Common myeloid progenitor, CD34-positive (primary cell): ENCODE results near the gene EPHA3.

Source experiments
- CTCF ChIA-PET: fragments of 350-600 bp; sonication (Branson Sonifier 250); formaldehyde crosslinking; loops from one replicate; lab custom pipeline; 2021; ENCODE audit warnings: antibody characterized with exemption; lab: Charles Lee
- POLR2A ChIA-PET: fragments of 350-600 bp; sonication (Branson Sonifier 250); formaldehyde crosslinking; loops from one replicate; lab custom pipeline; 2021; ENCODE audit warnings: antibody characterized with exemption; lab: Charles Lee
- DNase-seq, 3 donors: peaks; one replicate each; pipeline versions ENCODE4 v3.0.0 to v3.0.0-alpha.2; 2013
- H3K27ac ChIP-seq, 2 experiments: 1 replicate in 1 of 2; 2 replicates in 1 of 2; pipeline ENCODE4 v1.7.0; 2013; ENCODE audit warnings: inconsistent platforms in 2 of 2, low read length in 2 of 2, mild to moderate bottlenecking in 2 of 2, low read depth in 1 of 2, moderate library complexity in 1 of 2; ENCODE audit not compliant: severe bottlenecking in 2 of 2, insufficient read depth in 1 of 2, poor library complexity in 1 of 2
- H3K27me3 ChIP-seq, 5 experiments: replicated peaks in 2 of 5; 1 replicate in 3 of 5; 2 replicates in 2 of 5; pipeline versions ENCODE4 v1.6.1 to v1.7.0; 2013; ENCODE audit warnings: low read length in 4 of 5, mild to moderate bottlenecking in 2 of 5, moderate library complexity in 2 of 5, inconsistent platforms in 1 of 5; ENCODE audit not compliant: insufficient read depth in 5 of 5, control insufficient read depth in 4 of 5
- H3K36me3 ChIP-seq, 4 experiments: 1 replicate in 2 of 4; 2 replicates in 2 of 4; pipeline versions ENCODE4 v1.6.1 to v1.7.0; 2013; ENCODE audit warnings: low read length in 3 of 4, control low read depth in 1 of 4, mild to moderate bottlenecking in 1 of 4; ENCODE audit not compliant: control insufficient read depth in 4 of 4, insufficient read depth in 4 of 4
- H3K4me1 ChIP-seq, 4 experiments: 1 replicate in 3 of 4; 2 replicates in 1 of 4; pipeline versions ENCODE4 v1.6.1 to v1.7.1; 2013; ENCODE audit warnings: low read length in 3 of 4, mild to moderate bottlenecking in 3 of 4, control low read depth in 1 of 4, inconsistent platforms in 1 of 4, moderate library complexity in 1 of 4; ENCODE audit not compliant: control insufficient read depth in 4 of 4, insufficient read depth in 4 of 4; ENCODE audit errors: control extremely low read depth in 1 of 4
- H3K4me3 ChIP-seq, 7 experiments: 1 replicate in 4 of 7; 2 replicates in 3 of 7; pipeline versions ENCODE4 v1.5.1 to v1.7.0; 2013; ENCODE audit warnings: mild to moderate bottlenecking in 7 of 7, low read length in 6 of 7, moderate library complexity in 6 of 7, inconsistent platforms in 2 of 7, low read depth in 2 of 7, control low read depth in 1 of 7; ENCODE audit not compliant: insufficient read depth in 4 of 7, control insufficient read depth in 1 of 7; ENCODE audit errors: extremely low read depth in 1 of 7
- H3K9me3 ChIP-seq, 5 experiments: 1 replicate in 4 of 5; 2 replicates in 1 of 5; pipeline versions ENCODE4 v1.6.1 to v1.7.1; 2013; ENCODE audit warnings: low read length in 4 of 5, mild to moderate bottlenecking in 2 of 5, inconsistent platforms in 1 of 5, low read depth in 1 of 5, moderate library complexity in 1 of 5; ENCODE audit not compliant: control insufficient read depth in 4 of 5, insufficient read depth in 2 of 5; ENCODE audit errors: control extremely low read depth in 1 of 5
- WGBS: methylation state at CpG from one replicate; pipeline ENCODE4 v1.1.5; 2013; ENCODE audit not compliant: insufficient coverage; 5-methylcytosine and 5-hydroxymethylcytosine counted together

Gene EPHA3

GRCh38 chr3:89245612-89246011, 138.2 kb downstream of the EPHA3 start:
- Histone ChIP-seq H3K4me3 (no peak overlapping the region), H3K36me3 (no peaks in the 10 kb centered on the region), H3K4me1 (no peaks in the 10 kb centered on the region), H3K27me3 (no peaks in the 10 kb centered on the region), H3K27ac (no peak overlapping the region), H3K9me3 (no peaks in the 10 kb centered on the region)
- WGBS: 90% methylated on average over 1 of the region's 2 CpGs
- CTCF ChIA-PET: interaction anchor here (1.0 kb wide), 1 partner anchor 34 kb away, joined by 3 read pairs; no protein-coding TSS in a partner anchor
- POLR2A ChIA-PET: no interaction called here
- DNase-seq: no peak

- no peak for DNase-seq
- Histone ChIP-seq H3K27me3 (no peaks in the 10 kb centered on the region), H3K9me3 (no peaks in the 10 kb centered on the region), H3K4me1 (no peaks in the 10 kb centered on the region), H3K36me3 (no peaks in the 10 kb centered on the region), H3K4me3 (no peak overlapping the region), H3K27ac (no peak overlapping the region)
- ChIA-PET POLR2A (no interaction called here), CTCF (interaction anchor here (0.6 to 1.0 kb wide), 2 partner anchors 33 to 34 kb away, joined by 3 read pairs; no protein-coding TSS in a partner anchor)
- no CpG with 5 or more reads among the region's 1 CpG for WGBS
Measured at GRCh38 chr3:89246326-89246725, 138.9 kb downstream of the EPHA3 start.

- H3K27me3 ChIP-seq: no peaks in the 10 kb centered on the region
- ChIA-PET CTCF (no interaction called here), POLR2A (no interaction called here)
- H3K36me3 ChIP-seq: no peaks in the 10 kb centered on the region
- no peak overlapping the region for H3K4me3 ChIP-seq
- DNase-seq: no peak
- no peak overlapping the region for H3K27ac ChIP-seq
- no peaks in the 10 kb centered on the region for H3K9me3 ChIP-seq
- WGBS: no CpG with 5 or more reads among the region's 1 CpG
- H3K4me1 ChIP-seq: no peaks in the 10 kb centered on the region
Measured at GRCh38 chr3:89250742-89251141, 143.3 kb downstream of the EPHA3 start.

- Histone ChIP-seq H3K27me3 (no peaks in the 10 kb centered on the region), H3K4me1 (no peaks in the 10 kb centered on the region), H3K4me3 (no peak overlapping the region), H3K9me3 (no peaks in the 10 kb centered on the region), H3K27ac (no peak overlapping the region), H3K36me3 (no peaks in the 10 kb centered on the region)
- CTCF ChIA-PET: no interaction called here
- WGBS: no CpG with 5 or more reads among the region's 4 CpGs
- no peak for DNase-seq
- POLR2A ChIA-PET: no interaction called here
Measured at GRCh38 chr3:89252016-89252415, 144.6 kb downstream of the EPHA3 start.

GRCh38 chr3:89252860-89253259, 145.4 kb downstream of the EPHA3 start:
- H3K27me3 ChIP-seq: no peaks in the 10 kb centered on the region
- peak in 1 of 3 donors; percentile 3 for DNase-seq
- no peak overlapping the region for H3K4me3 ChIP-seq
- no peaks in the 10 kb centered on the region for H3K4me1 ChIP-seq
- POLR2A ChIA-PET: no interaction called here
- CTCF ChIA-PET: no interaction called here
- no peaks in the 10 kb centered on the region for H3K36me3 ChIP-seq
- no CpG with 5 or more reads among the region's 2 CpGs for WGBS
- no peak overlapping the region for H3K27ac ChIP-seq
- no peaks in the 10 kb centered on the region for H3K9me3 ChIP-seq

GRCh38 chr3:89256395-89256794, 149.0 kb downstream of the EPHA3 start:
- H3K9me3 ChIP-seq: no peaks in the 10 kb centered on the region
- H3K4me3 ChIP-seq: no peak overlapping the region
- 100% methylated on average over 4 of the region's 7 CpGs for WGBS
- ChIA-PET CTCF (no interaction called here), POLR2A (no interaction called here)
- no peaks in the 10 kb centered on the region for H3K27me3 ChIP-seq
- no peak overlapping the region for H3K27ac ChIP-seq
- no peaks in the 10 kb centered on the region for H3K4me1 ChIP-seq
- H3K36me3 ChIP-seq: no peaks in the 10 kb centered on the region
- no peak for DNase-seq

- no peaks in the 10 kb centered on the region for H3K36me3 ChIP-seq
- no peak overlapping the region for H3K4me3 ChIP-seq
- H3K27me3 ChIP-seq: no peaks in the 10 kb centered on the region
- CTCF ChIA-PET: no interaction called here
- no peak overlapping the region for H3K27ac ChIP-seq
- WGBS: 95% methylated on average over 2 of the region's 2 CpGs
- no peaks in the 10 kb centered on the region for H3K4me1 ChIP-seq
- H3K9me3 ChIP-seq: no peaks in the 10 kb centered on the region
- POLR2A ChIA-PET: no interaction called here
- no peak for DNase-seq
Measured at GRCh38 chr3:89256882-89257281, 149.5 kb downstream of the EPHA3 start.
